ENCODE results near the gene C16orf96. TPM values are rescaled to one million over a fixed set of nuclear protein-coding genes. Genes with fewer than 3 reads are reported as not detected.

Gene C16orf96
- total RNA-seq, 1 donor from 2014 or later, result 0.45 TPM

DNA sequence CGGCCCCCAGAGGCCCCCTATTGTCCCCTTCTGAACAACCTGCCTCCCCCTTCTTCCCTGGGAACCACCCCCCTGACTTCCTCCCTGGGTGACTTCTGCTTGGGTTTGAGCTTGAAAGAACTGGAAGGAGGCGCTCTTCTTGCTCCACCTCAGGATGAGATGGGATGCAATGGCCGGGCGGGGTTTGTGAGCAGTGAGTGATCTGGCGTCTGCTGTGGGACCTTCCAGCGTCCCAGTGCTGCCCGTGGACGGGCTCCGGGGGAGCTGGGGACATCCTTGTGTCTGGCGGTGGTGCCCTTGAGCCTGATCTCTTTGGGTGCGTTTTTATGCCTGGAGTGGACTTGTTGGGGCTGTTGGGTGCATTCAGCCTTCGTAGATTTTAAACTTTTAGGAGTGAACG lies 80.1 kb downstream of the C16orf96 start:
- DNase-seq (ENCODE audit: low spot score in 2 of 2, unreplicated experiment in 2 of 2), result no peak
- Mint-ChIP-seq H3K27ac (no peak overlapping the region), H3K27me3 (ENCODE audit: low read depth) (no peaks in the 10 kb centered on the region), H3K4me3 (no peak overlapping the region), H3K36me3 (peaks cover 13% of the 10 kb centered on the region), H3K4me1 (no peaks in the 10 kb centered on the region), H3K9me3 (peaks cover 3% of the 10 kb centered on the region)
- TF ChIP-seq, protein P1, sequence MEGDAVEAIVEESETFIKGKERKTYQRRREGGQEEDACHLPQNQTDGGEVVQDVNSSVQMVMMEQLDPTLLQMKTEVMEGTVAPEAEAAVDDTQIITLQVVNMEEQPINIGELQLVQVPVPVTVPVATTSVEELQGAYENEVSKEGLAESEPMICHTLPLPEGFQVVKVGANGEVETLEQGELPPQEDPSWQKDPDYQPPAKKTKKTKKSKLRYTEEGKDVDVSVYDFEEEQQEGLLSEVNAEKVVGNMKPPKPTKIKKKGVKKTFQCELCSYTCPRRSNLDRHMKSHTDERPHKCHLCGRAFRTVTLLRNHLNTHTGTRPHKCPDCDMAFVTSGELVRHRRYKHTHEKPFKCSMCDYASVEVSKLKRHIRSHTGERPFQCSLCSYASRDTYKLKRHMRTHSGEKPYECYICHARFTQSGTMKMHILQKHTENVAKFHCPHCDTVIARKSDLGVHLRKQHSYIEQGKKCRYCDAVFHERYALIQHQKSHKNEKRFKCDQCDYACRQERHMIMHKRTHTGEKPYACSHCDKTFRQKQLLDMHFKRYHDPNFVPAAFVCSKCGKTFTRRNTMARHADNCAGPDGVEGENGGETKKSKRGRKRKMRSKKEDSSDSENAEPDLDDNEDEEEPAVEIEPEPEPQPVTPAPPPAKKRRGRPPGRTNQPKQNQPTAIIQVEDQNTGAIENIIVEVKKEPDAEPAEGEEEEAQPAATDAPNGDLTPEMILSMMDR (IDR thresholded peaks at IDR 0.05; ENCODE audit: unreplicated experiment), result no peak

DNA sequence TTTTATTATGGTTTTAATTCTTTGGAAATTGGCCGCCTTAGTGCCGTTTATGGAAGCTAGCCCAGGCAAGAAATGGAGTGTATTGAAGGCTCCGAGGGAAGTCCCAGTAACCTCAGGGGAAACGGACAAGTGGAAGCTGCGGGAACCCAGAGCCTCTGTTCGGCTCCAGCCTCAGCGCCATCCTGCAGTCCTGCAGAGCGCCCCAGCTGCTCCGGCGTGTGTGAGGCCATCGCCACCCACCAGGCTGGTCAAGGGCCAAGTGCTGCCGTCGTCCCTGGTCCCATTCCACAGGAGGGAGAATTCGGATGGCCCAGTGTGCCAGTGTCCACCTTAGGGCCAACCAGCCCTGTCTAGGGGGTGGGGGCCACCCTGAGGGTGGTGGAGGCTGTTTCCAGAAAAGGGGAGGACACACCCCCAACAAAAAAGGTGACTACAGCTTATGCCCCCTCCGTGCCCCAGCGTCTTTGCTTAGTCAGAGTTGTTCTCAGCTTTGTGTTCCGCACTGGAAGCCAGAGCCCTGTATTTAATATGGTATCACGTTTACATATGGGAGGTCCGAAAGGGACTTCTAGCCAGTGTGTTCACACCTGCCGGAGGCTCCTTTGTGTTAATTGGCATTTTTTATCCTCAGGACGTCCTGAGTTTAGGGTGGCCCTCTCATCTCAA lies 81.5 kb downstream of the C16orf96 start:
- Mint-ChIP-seq H3K9me3 (no peaks in the 10 kb centered on the region), H3K27me3 (ENCODE audit: low read depth) (no peaks in the 10 kb centered on the region), H3K27ac (no peak overlapping the region), H3K4me3 (no peak overlapping the region), H3K4me1 (no peaks in the 10 kb centered on the region), H3K36me3 (peaks cover 6% of the 10 kb centered on the region)
- TF ChIP-seq, protein P1 (IDR thresholded peaks at IDR 0.05; ENCODE audit: unreplicated experiment), result no peak
- DNase-seq (ENCODE audit: low spot score in 2 of 2, unreplicated experiment in 2 of 2), result no peak

DNA sequence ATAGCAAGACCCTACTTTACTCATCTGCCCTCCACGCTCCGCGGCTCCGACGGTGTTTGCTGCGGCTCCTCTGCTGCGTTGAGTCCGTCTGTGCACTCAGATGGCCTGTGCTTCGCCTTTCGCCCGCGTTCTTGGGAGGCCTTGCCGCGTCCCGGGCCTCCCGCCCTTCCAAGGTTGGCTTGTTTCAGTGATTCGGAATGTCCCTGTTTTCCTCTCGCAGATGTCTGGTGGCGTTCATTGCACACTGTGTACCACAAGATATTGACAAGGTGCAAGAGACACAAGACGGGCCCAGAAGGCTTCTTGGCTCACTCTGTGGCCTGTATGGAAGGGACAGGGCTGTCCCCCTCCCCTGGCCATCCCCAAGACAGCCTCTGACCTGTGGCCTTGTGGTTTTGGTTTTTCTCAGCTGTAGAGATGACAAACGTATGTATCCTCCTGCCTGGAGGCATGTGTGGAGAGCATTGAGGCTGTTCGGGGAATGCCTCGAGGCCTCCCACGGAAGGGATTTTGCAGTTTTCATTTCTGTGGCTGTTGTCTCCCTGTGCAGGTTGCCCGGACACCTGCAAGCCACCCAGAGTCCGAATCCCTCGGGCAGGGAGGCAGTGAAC lies 83.9 kb downstream of the C16orf96 start:
- TF ChIP-seq, protein P1 (IDR thresholded peaks at IDR 0.05; ENCODE audit: unreplicated experiment), result no peak
- Mint-ChIP-seq H3K9me3 (no peaks in the 10 kb centered on the region), H3K4me3 (no peak overlapping the region), H3K36me3 (peaks cover 6% of the 10 kb centered on the region), H3K4me1 (no peaks in the 10 kb centered on the region), H3K27me3 (ENCODE audit: low read depth) (no peaks in the 10 kb centered on the region), H3K27ac (no peak overlapping the region)
- DNase-seq (ENCODE audit: low spot score in 2 of 2, unreplicated experiment in 2 of 2), result no peak

DNA sequence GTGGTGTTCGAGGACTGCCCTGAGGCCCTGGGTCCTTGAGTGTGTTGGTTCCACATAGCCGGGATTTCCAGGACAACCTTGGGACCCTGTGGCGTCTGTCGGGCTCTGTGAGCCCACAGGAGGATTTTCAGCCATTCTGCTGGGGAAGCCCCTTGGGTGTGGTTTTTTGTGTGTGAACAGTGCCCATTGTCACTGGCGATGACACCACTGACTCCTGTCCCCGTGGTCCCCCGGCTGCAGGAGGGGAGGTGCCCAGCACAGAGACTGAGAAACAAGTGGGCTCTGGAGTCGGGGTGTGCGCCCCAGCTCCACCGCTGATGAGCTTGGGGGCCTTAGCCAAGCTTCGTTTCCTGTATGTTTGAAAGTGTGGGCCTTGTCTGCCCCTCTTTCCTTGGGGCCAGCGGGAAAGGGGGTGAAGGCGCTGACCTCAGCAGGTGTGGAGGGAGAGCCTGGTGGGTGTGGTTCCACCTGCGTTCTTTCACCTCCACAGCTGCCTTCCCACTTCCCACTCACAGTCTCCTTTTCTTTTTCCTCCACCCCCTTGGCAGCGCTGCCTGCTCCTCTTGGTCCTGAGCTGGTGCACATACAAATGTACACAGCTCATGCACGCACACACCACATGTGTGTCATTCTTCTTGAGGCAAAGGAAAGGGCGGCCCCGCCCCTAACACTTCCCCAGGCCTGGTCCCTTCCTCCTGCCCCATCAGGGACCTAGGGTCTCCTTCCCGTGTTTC lies 84.6 kb downstream of the C16orf96 start:
- no peaks in the 10 kb centered on the region for H3K4me1 Mint-ChIP-seq
- H3K36me3 Mint-ChIP-seq, result peaks cover 12% of the 10 kb centered on the region
- H3K4me3 Mint-ChIP-seq, result no peak overlapping the region
- TF ChIP-seq, protein P1 (IDR thresholded peaks at IDR 0.05; ENCODE audit: unreplicated experiment), result no peak
- H3K27me3 Mint-ChIP-seq (ENCODE audit: low read depth), result no peaks in the 10 kb centered on the region
- no peak for DNase-seq (ENCODE audit: low spot score in 2 of 2, unreplicated experiment in 2 of 2)
- H3K9me3 Mint-ChIP-seq, result no peaks in the 10 kb centered on the region
- no peak overlapping the region for H3K27ac Mint-ChIP-seq

DNA sequence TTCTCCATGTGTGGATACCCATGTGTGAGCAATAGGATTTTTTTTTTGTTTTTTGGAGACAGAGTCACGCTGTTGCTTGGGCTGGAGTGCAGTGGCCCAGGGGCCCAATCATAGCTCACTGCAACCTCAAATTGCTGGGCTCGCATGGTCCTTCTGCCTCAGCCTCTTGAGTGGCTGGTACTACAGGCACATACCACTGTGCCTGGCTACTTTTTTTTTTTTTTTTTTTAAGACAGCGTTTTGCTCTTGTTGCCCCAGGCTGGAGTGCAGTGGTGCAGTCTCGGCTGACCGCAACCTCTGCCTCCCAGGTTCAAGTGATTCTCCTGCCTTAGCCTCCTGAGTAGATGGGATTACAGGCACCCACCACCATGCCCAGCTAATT lies 85.2 kb downstream of the C16orf96 start:
- Mint-ChIP-seq H3K4me3 (no peak overlapping the region), H3K4me1 (no peaks in the 10 kb centered on the region), H3K9me3 (no peaks in the 10 kb centered on the region), H3K27ac (no peak overlapping the region), H3K27me3 (ENCODE audit: low read depth) (no peaks in the 10 kb centered on the region), H3K36me3 (peaks cover 10% of the 10 kb centered on the region)
- no peak for DNase-seq (ENCODE audit: low spot score in 2 of 2, unreplicated experiment in 2 of 2)
- TF ChIP-seq, protein P1 (IDR thresholded peaks at IDR 0.05; ENCODE audit: unreplicated experiment), result no peak
